GM12892 (cell line): Measurements from ENCODE around the gene CACNA2D4.

ENCODE experiments used
- POLR2A ChIP-seq: IDR thresholded peaks from 2 replicates; pipeline ENCODE4 v1.6.1; 2011; ENCODE audit warnings: low read depth, low read length, control low read depth
- TAF1 ChIP-seq: IDR thresholded peaks from 2 replicates; pipeline ENCODE4 v1.6.1; 2011; ENCODE audit warnings: low read depth, mild to moderate bottlenecking, control low read depth, low read length, borderline replicate concordance

GRCh38 chr12:1812650-1813302 is 105.7 kb downstream of the CACNA2D4 start:
- TF ChIP-seq POLR2A: no peak
- TF ChIP-seq TAF1: no peak
